ENCODE measurements around the gene SLC4A3.

The SLC4A3 gene

DNA sequence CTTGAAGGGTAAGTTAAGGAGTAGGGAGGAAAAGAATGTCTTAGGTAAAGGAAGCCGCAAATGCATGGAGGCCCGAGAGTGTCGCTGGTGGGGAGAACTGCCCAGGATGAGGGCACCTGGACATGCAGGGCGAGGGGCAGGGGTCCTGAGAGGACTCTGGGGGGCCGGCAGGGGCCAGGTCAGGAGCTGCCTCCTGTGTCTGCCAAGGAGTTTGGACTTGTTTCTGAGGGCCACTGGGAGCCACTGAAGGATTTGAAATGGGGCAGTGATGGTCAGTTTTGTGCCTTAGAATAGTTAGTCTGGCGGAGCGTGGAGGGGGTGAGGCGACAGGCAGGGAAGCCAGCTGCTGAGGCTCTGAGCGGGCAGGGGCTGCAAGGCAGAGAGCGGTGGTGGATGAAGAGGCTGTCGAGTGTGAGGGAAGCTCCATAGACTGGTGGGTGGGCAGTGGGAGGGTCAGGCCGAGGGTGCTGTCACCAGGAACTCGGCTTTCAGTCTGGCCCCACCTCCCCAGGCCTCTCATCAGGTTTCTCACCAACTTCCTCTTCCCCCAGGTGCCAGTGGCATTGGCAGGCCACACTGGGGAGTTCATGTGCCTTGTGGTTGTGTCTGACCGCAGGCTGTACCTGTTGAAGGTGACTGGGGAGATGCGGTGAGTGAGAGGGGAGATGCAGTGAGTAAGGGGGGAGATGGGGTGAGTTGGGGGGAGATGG, 14.7 kb upstream of the SLC4A3 start:
- DNase-seq = no peak
- in situ Hi-C loops (cut with MboI; ENCODE audit: low pct_unique_long_range_greater_than_20kb, low sequenced_read_pairs) = no loop called here

DNA sequence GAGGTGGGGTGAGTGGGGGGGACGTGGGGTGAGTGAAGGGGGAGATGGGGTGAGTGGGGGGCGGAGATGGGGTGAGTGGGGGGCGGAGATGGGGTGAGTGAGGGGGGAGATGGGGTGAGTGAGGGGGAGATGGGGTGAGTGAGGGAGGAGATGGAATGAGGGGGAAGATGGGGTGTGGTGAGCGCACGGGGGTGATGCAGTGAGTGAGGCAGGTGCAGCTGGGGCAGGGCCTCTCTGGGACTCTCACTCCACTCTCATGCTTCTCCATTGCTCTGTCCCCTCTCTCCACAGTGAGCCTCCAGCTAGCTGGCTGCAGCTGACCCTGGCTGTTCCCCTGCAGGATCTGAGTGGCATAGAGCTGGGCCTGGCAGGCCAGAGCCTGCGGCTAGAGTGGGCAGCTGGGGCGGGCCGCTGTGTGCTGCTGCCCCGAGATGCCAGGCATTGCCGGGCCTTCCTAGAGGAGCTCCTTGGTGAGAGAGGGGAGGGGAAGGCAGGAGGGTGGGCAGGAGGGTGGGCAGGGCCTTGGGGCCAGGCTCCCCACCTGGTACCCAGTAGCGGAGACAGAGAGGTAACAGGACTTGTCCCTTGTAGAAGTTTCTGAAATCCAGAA, 13.9 kb upstream of the SLC4A3 start:
- in situ Hi-C loops (cut with MboI; ENCODE audit: low pct_unique_long_range_greater_than_20kb, low sequenced_read_pairs) = no loop called here
- no peak for DNase-seq

DNA sequence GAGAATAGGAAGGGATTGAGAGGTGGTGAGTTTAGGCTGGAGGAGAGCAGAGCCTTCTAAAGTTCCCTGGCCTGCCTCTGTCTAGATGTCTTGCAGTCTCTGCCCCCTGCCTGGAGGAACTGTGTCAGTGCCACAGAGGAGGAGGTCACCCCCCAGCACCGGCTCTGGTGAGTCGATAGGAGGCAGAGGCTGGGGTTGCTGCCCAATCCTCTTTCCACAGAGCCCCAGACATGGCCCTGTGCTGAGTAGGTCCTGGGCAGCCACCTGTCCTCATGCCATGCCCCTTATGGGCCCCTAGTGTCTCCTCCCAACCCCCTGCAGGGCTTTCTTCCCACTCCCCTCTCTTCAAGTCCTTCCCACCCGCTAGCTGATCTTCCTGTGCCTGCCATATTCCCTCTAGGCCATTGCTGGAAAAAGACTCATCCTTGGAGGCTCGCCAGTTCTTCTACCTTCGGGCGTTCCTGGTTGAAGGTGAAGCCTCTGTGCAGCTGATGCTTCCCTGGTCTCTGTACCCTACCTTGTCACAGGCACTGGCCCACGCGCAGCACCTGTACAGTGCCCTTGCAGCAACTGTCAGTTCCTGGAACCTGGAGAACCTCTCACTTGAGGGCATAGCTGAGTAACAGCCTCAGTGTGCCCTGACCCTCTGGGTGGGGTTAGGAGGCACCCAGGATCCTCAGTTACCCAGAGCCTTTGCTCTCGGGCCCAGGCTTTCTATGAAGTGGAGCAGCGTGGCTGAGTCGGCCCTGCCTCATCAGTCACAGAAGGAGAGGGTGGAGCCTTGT, 13.2 kb upstream of the SLC4A3 start:
- DNase-seq = no peak
- in situ Hi-C loops (cut with MboI; ENCODE audit: low pct_unique_long_range_greater_than_20kb, low sequenced_read_pairs) = no loop called here

DNA sequence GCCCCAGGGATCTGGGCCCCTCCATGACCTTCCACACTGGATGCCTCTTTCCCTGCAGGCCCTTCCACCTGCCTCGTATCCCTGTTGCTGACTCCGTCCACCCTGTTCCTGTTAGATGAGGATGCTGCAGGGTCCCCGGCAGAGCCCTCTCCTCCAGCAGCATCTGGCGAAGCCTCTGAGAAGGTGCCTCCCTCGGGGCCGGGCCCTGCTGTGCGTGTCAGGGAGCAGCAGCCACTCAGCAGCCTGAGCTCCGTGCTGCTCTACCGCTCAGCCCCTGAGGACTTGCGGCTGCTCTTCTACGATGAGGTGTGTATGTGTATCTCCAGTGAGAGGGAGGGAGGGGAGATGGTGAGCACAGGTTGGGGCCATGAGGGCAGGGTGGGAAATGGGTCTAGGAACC, 12.4 kb upstream of the SLC4A3 start:
- DNase-seq = no peak
- in situ Hi-C loops (cut with MboI; ENCODE audit: low pct_unique_long_range_greater_than_20kb, low sequenced_read_pairs) = no loop called here

DNA sequence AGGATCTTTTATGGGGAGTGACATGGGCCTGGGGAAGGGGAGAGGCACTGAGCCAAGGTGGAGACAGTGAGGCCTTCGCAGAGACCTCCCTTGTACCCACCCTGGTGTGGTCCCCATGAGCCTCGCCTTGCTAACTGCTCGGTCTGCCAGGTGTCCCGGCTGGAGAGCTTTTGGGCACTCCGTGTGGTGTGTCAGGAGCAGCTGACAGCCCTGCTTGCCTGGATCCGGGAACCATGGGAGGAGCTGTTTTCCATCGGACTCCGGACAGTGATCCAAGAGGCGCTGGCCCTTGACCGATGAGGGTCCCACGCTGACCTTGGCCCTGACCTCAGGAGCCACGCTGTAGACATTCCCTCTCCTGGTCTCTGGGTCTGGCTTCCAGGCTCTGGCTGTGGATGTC, 11.5 kb upstream of the SLC4A3 start:
- in situ Hi-C loops (cut with MboI; ENCODE audit: low pct_unique_long_range_greater_than_20kb, low sequenced_read_pairs) = no loop called here
- DNase-seq = no peak

DNA sequence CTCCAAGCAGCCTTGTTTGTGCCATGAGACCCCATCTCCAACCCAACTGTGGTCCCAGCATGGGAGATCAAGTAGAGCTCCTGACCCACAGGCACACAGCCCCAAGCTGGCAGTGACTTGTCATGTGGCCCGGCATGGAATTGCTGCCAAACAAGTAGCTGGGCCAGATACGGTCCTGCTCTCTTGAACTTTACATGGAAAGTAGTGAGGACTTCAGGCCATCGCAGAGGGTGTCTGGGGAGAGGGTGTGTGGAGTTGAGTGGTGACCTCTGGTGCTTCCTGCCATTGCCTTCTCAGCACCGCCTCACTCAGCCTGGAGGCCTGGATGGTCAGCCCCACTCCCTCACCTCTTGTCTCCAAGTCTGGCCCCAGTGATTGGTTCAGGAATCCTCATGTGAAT, 10.9 kb upstream of the SLC4A3 start:
- DNase-seq = no peak
- in situ Hi-C loops (cut with MboI; ENCODE audit: low pct_unique_long_range_greater_than_20kb, low sequenced_read_pairs) = no loop called here

DNA sequence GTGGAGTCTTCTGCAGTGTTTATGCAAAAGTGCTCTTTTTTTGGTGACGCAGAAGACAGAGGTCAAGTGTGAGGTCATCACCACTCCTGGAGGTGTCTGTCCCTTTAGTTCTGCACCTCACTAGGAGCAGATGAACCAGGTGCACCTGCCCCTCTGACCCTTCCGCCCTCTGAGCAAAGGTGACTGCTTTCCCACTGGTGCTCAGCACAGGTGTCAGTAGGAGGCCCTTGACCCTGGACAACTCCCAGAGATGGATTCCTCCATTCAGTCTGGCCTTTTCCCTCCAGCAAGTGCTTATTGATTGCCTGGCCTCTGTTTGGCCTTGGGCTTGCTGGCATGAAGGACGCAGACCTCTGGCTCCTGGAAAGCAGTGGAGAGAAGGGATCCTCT, 8.7 kb upstream of the SLC4A3 start:
- DNase-seq = no peak
- in situ Hi-C loops (cut with MboI; ENCODE audit: low pct_unique_long_range_greater_than_20kb, low sequenced_read_pairs) = no loop called here

DNA sequence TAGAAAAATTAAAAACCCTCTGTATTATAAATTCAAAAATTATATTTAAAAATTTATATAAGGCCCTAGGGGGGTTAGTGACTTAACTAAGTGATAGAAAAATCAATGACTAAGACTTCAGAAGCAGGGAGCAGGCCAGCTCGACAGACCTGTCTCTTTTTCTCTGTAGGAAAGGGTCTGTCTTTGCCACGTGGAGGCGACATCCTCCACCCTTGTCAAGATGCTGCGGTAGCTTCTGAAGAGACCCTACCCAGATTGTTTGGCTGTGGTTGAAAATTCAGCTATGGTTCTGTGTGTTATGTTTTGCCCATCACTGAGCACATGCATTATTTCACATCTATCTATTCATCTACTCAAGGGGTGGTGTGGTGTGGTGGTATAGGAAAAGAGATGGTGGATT, 8.2 kb upstream of the SLC4A3 start:
- in situ Hi-C loops (cut with MboI; ENCODE audit: low pct_unique_long_range_greater_than_20kb, low sequenced_read_pairs) = no loop called here
- DNase-seq = no peak

DNA sequence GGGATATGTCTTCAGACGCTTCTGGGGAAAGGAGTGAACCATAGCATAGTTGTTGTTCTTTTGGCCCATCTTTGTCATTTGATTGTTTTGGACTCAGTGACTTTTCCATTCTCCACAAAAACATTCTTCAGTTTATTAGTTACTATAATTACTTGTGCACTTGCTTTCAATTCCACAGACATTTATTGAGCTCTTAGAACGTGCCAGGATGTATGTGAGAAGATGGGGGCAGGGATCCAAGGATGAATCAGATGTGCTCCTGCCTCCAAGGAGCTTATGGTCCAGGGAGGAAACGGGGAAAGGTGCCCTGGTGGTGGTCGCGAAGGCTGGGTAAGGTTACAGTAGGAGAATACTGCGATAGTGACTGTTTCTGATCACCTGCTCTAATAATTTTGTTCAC, 6.9 kb upstream of the SLC4A3 start:
- in situ Hi-C loops (cut with MboI; ENCODE audit: low pct_unique_long_range_greater_than_20kb, low sequenced_read_pairs) = no loop called here
- DNase-seq = no peak

DNA sequence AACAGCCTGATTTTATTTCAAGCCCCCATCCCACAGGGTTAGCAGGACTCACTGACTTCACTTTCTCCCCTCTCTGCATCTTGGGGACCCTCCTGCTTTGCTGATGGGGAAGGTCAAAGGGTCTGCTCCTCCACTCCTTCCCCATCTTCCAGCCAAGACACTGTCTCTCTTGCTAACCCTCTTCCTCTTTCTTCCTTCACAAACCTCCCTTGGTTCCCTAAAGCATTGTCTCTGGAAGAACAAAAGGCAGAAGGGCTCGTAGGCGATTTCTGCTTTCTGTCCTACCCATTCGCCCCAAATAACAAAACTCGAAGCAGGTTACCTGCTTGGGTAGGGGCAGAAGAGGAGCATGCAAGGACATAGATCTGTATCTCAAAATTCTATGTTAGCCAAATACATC, 5.5 kb upstream of the SLC4A3 start:
- no peak for DNase-seq
- in situ Hi-C loops (cut with MboI; ENCODE audit: low pct_unique_long_range_greater_than_20kb, low sequenced_read_pairs) = no loop called here

DNA sequence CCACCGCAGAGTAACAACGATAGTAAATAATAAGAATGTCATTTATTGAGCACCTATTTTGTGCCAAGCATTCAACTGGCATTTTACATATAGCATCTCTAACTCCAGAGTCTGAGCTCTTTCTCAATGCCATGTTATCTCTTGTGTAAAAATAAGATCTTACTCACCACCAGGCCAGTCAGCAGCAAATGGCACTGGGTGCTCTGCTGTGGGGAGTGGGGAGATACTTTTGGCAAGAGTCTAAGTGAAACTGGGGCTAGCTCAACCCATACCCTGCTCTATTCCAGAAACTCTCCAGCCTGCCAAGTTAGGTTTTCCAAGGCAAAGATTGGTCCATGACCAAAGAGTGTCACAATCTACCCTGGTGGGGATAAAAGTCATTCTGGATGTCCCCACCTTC, 5.0 kb upstream of the SLC4A3 start:
- in situ Hi-C loops (cut with MboI; ENCODE audit: low pct_unique_long_range_greater_than_20kb, low sequenced_read_pairs) = no loop called here
- DNase-seq = no peak

DNA sequence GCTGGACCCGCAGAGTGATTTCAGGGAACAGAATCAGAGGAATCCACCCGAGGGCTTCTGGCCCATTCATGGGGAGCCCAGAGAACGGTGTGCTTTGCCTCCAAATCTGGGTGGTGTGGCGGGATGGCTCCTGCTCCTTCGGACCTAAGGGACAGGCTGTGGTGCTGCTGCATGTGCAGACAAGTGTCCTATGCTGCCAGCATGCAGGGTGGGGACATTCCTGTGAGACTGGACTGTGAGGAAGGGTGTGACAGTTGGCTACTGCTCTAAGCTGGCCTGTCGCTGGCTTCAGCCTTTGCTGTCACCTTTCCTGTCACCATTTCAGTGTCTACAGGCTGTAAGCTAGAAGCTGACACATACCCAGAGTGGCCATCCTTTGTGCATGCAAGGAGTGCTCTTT, 2.9 kb upstream of the SLC4A3 start:
- in situ Hi-C loops (cut with MboI; ENCODE audit: low pct_unique_long_range_greater_than_20kb, low sequenced_read_pairs) = no loop called here
- no peak for DNase-seq

DNA sequence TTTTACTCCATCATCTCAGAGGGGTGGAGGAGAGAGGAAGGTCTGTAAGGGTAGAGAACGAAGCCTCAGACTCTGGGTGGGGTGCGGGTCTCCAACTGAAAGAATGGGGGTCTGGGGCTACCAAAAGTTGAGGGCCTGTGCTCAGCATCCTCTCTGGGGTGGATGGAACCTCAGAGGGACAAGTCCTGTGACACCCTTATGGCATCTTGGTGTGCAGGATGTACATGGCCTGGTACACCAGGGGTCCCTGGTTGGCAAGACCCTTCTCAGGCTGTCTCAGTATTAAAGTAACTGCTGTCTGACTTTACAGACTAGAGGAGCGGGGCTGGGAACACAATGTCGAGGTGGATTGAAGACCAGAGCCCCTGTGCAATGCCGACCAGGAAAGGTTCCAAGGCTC, 2.3 kb upstream of the SLC4A3 start:
- no peak for DNase-seq
- in situ Hi-C loops (cut with MboI; ENCODE audit: low pct_unique_long_range_greater_than_20kb, low sequenced_read_pairs) = no loop called here

DNA sequence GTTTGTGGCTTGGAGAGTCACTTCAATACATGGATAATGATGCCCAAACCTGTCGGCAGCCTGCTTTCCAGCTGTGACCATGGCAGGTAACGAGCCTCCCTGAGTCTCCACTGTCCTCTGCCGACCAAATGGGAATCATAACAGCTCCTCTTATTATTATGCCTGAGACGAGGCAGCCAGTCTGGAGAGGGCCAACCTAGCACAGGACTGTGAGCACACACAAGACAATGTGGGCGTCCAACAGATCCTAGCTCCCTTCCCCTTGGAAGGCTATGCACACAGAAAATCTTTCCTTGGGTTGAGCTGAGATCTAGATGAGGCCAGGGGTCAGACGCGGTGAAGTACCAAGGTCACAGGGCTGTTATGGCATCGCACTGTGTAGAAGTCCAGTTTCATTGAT, 890 bp upstream of the SLC4A3 start:
- DNase-seq = no peak
- in situ Hi-C loops (cut with MboI; ENCODE audit: low pct_unique_long_range_greater_than_20kb, low sequenced_read_pairs) = no loop called here

DNA sequence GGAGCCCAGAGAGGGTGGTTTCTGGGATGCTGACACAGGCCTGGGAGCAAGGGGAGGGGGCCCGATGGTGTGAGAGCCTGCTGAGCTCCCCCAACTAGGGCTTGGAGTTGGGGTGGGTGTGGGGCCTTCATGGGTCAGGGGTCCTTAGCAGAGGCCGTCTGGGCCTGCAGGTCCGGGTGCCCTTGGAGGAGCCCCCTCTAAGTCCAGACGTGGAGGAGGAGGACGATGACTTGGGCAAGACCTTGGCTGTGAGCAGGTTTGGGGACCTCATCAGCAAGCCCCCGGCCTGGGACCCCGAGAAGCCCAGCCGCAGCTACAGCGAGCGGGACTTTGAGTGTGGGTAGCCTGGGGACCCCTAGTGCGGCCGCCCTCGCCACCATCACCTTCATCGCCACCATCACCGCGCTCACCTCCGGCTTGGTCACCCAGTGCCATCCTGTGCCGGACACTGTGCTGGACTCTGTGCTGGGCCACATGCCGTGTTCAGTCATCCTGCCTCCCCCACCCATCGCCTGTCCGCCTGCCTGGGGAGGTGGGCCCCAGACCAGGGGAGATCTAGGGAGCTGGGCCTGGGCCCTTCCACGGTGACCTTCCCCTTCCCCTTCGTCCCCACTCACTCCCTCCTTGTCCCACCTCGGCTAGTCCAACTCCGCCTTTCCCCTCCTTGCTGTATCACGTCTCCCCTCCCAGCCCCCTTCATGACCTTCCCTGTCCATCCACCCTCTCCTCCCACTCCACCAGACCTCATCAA, 980 bp downstream of the SLC4A3 start:
- DNase-seq = no peak
- in situ Hi-C loops (cut with MboI; ENCODE audit: low pct_unique_long_range_greater_than_20kb, low sequenced_read_pairs) = no loop called here

DNA sequence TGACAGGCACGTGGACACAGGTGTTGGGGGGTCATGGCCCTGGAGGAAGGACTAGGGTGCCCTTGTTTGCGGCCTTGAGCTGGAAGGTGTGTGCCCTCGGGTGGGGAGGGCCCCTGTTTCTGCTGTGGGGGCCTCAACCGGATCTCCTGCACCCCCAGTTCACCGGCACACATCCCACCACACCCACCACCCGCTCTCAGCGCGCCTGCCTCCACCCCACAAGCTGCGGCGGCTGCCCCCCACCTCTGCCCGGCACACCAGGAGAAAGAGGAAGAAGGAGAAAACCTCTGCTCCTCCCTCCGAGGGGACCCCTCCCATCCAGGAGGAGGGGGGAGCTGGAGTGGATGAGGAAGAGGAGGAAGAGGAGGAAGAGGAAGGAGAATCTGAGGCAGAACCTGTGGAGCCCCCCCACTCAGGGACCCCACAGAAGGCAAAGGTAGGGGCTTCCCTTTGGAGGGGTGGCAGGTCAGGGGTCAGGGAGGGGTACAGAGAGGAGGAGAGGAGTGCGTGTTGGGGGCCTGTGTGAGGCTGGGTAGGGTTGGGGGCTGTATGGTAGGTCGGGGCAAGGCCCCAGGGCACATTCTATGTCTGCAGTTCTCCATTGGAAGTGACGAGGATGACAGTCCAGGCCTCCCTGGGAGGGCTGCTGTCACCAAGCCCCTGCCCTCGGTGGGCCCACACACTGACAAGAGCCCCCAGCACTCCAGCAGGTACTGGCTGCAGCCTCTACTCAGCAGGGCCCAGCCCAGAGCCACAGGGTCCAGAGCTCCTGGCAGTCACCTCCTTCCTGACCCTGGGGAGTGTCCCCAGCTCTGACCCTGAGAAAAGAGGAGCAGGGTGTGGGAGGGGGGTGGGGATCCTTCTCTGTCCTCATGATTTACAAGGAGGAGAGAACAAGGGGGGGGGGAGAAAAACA, 1.8 kb downstream of the SLC4A3 start:
- in situ Hi-C loops (cut with MboI; ENCODE audit: low pct_unique_long_range_greater_than_20kb, low sequenced_read_pairs) = no loop called here
- DNase-seq = peak; percentile 61

DNA sequence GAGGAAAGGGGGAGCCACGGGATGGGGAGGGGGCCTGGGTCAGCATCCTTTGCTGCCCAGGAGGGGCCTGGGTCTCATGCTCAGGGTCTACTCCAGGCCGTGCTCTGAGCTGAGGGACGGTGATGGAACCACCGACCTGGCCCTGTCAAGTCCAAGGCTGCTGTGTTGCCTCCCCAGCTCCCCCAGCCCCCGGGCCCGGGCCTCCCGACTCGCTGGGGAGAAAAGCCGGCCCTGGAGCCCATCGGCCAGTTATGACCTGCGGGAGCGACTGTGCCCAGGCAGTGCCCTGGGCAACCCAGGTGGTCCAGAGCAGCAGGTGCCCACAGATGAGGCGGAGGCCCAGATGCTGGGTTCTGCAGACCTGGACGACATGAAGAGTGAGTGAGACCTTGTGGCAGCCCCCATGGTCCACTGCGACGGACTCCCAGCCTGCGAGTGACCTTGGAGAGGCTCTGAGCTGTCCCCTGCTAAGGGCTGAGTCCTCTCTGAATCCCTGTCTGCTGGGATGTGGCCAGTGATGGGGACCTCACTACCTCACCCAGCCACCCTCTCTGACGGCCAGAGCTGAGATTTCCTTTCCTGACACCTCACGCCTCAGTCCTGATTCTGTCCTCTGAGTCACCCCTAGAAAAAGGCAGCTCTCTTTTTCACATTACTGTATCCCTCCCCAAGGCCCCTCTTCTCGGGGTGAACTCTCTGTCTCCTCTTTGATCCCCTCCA, 2.7 kb downstream of the SLC4A3 start:
- in situ Hi-C loops (cut with MboI; ENCODE audit: low pct_unique_long_range_greater_than_20kb, low sequenced_read_pairs) = no loop called here
- DNase-seq = no peak

DNA sequence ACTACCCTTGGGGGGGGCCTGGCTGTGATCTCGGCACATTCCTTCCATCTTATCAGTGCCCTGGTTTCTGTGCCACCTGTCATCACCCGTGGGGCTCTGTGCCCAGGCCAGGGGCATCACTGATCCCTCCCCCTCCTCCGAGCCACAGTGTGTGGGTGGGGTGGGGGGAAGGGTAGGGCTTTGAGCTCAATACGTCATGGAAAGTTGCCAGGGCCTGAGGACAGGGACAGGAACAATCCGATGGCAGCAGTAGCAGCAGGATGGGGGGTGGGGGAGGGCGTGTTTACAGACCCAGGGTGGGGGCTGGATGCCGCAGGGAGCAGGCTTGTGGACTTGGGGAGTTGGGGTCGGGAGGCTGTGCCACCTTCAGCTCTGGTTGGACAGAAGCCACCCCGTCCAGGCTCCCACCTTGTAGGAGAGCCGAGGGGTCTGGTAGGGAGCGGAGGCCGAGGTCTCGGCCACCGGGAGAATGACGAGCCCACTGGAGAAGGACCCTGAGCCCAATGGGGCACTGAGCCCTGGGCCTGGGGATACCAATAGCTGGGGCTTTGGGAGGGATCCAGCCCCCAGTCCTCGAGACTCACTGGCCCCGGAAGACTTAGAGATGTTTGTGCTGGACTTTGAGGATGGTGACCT, 3.5 kb downstream of the SLC4A3 start:
- DNase-seq = no peak
- in situ Hi-C loops (cut with MboI; ENCODE audit: low pct_unique_long_range_greater_than_20kb, low sequenced_read_pairs) = no loop called here

Measured in KBM-7 (cell line).